GM19351 (cell line): ENCODE measurements around the gene CHRNA10.
A peak's percentile ranks its signal among the peaks of the same experiment; 100 is the strongest.
"Not testable (repeated sequence)": the region's sequence is repeated elsewhere in the genome, so short reads cannot be mapped to it uniquely, and the experiment has no call there.

Experiments used
- ATAC-seq: cut with Tn5 transposase; IDR thresholded peaks from one replicate; pipeline ENCODE4 v1.9.1; 2021; ENCODE audit warnings: mild to moderate bottlenecking, moderate library complexity; ENCODE audit not compliant: unreplicated experiment

CHRNA10 gene

GRCh38 chr11:3666023-3666530 lies 5.1 kb downstream of the CHRNA10 start:
- ATAC-seq: no peak

GRCh38 chr11:3665336-3666022 lies 5.7 kb downstream of the CHRNA10 start:
- no peak for ATAC-seq

GRCh38 chr11:3664032-3664630 lies 7.1 kb downstream of the CHRNA10 start:
- no peak for ATAC-seq

GRCh38 chr11:3662856-3663255 lies 8.3 kb downstream of the CHRNA10 start:
- ATAC-seq: no peak

GRCh38 chr11:3660960-3661359 lies 10.2 kb downstream of the CHRNA10 start:
- no peak for ATAC-seq

- ATAC-seq: no peak
Observed at GRCh38 chr11:3659595-3660515, 11.3 kb downstream of the CHRNA10 start.

- ATAC-seq: no peak
Observed at GRCh38 chr11:3658252-3658651, 12.9 kb downstream of the CHRNA10 start.

- ATAC-seq: not testable (repeated sequence)
Observed at GRCh38 chr11:3657331-3657730, 13.9 kb downstream of the CHRNA10 start.

GRCh38 chr11:3655547-3655946 lies 15.6 kb downstream of the CHRNA10 start:
- no peak for ATAC-seq

GRCh38 chr11:3652514-3652913 lies 18.7 kb downstream of the CHRNA10 start:
- ATAC-seq: not testable (repeated sequence)

GRCh38 chr11:3649374-3649773 lies 21.8 kb downstream of the CHRNA10 start:
- ATAC-seq: not testable (repeated sequence)

- ATAC-seq: not testable (repeated sequence)
Observed at GRCh38 chr11:3648843-3649242, 22.3 kb downstream of the CHRNA10 start.

GRCh38 chr11:3645552-3645951 lies 25.6 kb downstream of the CHRNA10 start:
- no peak for ATAC-seq

- ATAC-seq: no peak
Observed at GRCh38 chr11:3644817-3645235, 26.4 kb downstream of the CHRNA10 start, which contains the start of gene ART1. Gene ART1 (plus strand): TSS chr11:3645128. CDS start chr11:3659214, 14,086 bp downstream.

- not testable (repeated sequence) for ATAC-seq
Observed at GRCh38 chr11:3643102-3643546, 28.1 kb downstream of the CHRNA10 start.

GRCh38 chr11:3642071-3642951 lies 28.9 kb downstream of the CHRNA10 start:
- ATAC-seq: peak; percentile 68

GRCh38 chr11:3641701-3642070 lies 29.5 kb downstream of the CHRNA10 start, which contains the start of gene ART5:
Gene ART5 (minus strand): TSS chr11:3641992. CDS start chr11:3641862, 130 bp downstream.
- ATAC-seq: no peak

- no peak for ATAC-seq
Observed at GRCh38 chr11:3641191-3641590, 30.0 kb downstream of the CHRNA10 start.

GRCh38 chr11:3639841-3640240 lies 31.3 kb downstream of the CHRNA10 start:
- no peak for ATAC-seq

GRCh38 chr11:3638513-3638912 lies 32.7 kb downstream of the CHRNA10 start:
- no peak for ATAC-seq
